ENCODE data around the gene RNF125.
"Not testable (repeated sequence)": the region's sequence is repeated elsewhere in the genome, so short reads cannot be mapped to it uniquely, and the experiment has no call there.

RNF125 gene

DNA sequence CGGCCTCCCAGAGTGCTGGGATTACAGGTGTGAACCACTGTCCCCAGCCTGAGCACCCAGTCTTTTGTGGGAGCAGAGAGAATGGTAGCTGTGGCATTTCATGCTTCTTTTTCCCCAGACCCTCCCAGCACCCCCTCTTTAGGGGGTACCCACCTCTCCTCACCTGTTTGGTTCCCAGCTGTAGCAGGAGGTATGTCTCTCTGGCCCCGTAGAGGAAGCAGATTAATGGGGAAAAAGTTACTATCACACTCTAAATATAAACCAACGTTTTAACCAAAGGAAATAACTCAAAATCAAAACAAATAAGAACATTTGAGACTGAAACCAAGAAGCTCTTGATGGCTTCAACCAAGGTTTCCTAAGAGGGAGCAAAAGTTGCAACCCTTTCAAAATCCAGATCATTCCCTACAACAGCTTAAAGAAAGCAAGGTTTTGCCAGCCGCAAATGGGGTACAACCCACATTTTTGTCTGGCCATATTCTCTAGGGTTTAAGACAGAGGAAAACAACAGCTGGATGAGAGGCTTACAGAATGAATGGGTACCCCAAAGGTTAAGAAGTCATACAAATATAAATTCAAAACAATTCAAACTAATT is 8.0 kb downstream of the RNF125 start:
- DNase-seq, result no peak

DNA sequence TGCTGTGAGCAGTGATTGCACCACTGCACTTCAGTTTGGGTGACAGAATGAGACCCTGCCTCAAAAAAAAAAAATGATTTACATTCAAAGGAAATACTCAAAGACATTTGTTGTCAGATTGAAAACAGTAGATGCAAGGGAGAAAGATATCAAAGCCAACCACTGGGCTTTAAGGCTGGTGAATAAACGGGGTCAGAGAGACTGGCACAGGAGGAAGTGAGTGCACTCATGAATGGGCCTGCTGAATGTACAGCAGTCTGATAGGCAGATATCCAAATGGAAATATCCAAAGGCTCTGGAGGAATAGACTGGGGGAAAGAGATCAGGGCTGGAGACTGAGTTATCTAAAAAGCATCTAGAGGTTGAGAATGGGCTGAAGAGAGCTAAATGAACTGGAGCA is 10.9 kb downstream of the RNF125 start:
- DNase-seq, result no peak

DNA sequence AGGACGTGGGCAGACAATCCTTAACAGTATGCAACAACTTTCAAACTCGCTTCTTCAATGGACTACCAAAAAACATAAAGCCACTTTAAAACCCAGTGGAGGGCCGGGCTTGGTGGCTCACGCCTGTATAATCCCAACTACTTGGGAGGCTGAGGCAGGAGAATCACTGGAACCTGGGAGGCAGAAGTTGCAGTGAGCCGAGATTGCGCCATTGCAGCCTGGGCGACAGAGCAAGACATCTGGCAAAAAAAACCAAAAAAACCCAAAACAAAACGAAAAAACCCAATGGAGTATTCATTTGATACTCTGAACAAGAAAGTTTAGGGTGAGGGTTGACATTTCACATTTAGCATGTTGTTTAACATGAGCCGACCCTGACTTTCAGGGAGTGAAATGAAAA is 14.0 kb downstream of the RNF125 start:
- no peak for DNase-seq

DNA sequence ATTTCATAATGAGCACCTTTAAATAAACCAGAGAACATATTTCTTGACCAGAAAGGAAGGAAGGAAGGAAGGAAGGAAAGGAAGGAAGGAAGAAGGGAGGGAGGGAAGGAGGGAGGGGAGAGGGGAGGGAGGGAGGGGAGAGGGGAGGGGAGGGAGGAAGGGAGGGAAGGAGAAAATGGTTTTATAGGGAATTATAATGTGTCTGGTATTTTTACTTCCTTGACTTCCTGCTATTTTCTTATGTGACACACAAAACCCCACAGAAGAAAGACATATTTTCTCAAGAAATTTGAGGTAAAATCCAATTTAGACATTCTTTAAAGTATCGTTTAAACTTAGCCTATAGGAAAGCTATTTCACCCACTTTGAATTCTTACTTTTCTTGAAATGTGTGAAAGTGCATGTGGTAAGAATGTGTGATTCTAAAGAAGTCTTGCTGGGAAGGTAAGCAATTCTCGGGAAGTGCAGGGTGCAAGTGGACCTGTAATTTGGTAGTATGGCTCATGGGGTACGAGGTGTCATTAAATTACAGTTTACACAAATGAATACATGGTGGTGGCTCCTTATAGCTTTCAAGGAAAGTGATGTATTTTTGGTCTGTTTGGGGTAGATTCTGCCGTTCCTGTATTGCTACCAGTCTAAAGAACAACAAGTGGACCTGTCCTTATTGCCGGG is 18.0 kb downstream of the RNF125 start:
- peak; percentile 45 for DNase-seq

DNA sequence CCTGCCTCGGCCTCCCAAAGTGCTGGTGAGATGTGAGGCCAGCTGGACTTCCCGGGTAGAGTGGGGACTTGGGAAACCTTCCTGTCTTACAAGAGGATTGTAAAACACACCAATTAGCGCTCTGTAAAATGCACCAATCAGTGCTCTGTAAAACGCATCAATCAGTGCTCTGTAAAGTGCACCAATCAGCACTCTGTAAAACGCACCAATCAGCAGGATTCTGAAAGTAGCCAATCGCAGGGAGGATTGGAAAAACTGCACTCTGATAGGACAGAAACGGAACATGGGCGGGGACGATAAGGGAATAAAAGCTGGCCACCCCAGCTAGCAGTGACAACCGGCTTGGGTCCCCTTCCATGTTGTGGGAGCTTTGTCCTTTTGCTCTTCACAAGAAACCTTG is 19.0 kb downstream of the RNF125 start:
- no peak for DNase-seq

DNA sequence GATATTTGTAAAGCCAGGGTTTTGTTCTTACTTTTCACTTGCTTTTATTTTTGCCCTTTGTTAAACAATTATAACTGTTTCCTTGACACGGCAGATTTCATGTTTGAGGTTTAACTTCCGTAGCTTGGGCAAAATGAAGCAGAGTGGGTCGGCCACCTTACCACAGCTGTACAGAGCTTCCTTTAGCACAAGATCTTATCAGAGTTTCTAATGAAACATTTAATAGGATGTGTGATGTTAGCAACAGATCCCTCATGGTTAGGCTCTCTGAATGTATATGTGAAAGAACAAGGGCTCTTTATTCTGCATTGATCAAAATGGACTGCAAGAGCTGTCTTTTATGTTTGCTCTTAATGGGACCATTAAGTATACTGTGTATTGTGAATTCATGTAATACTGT is 22.3 kb downstream of the RNF125 start:
- DNase-seq, result peak; percentile 65

DNA sequence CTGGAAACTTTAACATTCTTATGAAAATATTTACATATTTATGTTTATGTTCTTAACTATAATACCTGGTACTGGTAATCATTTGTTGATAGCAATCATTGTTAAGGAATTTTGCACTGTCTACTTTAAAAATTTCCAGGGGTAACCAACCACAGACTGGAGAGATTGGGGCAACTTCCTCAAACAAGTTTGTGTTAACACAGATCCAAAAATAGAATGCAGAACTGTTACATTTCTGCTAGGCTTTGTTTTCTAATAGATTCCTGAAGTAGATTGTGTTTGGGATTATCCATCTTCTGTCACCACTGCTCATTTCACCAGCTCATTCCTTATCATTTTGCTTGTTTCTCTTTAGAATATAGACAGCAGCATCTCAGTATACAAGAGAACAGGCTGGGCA is 23.7 kb downstream of the RNF125 start:
- no peak for DNase-seq

DNA sequence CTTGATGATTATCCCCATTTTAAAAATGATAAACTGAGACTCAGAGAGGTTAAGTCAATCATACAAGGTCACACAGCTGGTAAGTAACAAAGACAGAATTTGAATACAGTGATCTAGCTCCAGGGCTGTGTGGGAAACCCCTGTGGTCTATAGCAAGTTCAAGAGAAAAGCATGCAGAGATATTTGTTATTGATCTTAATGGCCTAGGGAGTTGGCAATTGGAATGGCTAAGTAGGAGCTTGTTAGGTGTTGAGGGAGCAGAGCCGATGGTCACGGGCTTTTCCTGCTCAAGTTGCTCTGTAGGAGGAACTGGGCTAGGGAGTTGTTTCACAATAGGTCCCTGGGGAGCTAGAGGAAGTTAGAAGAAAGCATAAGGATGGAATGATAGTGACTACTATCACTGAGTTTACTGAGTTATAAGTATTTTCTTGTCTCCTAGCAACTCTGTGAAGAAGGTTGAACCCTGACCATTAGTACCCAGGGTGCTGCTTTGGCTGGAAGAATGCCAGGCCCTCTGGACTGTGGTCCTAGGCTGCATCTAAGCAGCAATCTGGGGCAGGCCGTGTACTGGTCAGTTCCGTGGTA is 30.0 kb downstream of the RNF125 start:
- peak; percentile 25 for DNase-seq

DNA sequence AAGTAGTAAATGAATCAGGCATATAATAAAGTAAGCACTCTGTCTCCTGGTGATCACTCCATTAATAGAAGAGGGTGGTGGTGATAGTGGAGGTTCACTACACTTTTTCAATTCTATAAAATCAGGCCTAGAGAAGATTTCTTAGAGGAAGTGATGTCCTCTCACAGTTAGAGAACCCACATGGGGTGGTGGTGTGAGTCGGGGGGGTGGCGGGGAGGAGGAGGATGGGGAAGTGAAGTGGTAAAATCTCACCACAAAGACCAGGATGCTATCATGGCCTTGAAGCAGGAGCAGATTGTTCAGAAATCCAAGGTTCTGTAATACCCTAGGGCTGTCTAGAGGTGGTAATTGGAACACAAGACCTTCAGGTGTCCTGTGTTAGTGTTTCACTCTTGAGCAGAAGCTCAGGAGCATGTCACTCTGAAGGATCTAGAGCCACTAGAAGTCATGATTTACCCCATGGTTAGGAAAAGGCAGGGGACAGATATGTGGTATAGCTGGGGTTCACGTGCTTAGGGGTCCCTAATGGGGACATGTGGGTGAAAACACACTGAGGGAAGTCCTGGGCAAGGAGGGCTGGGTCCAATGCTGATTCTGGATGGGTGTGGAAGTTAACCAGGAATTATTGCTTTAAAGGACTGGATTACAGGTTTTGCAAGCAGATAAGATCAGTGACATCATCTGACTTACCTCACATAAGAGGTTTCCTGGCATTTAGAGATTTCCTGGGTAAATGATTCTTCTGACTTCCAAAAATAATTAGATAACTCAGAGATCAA is 31.0 kb downstream of the RNF125 start:
- DNase-seq, result peak; percentile 61

DNA sequence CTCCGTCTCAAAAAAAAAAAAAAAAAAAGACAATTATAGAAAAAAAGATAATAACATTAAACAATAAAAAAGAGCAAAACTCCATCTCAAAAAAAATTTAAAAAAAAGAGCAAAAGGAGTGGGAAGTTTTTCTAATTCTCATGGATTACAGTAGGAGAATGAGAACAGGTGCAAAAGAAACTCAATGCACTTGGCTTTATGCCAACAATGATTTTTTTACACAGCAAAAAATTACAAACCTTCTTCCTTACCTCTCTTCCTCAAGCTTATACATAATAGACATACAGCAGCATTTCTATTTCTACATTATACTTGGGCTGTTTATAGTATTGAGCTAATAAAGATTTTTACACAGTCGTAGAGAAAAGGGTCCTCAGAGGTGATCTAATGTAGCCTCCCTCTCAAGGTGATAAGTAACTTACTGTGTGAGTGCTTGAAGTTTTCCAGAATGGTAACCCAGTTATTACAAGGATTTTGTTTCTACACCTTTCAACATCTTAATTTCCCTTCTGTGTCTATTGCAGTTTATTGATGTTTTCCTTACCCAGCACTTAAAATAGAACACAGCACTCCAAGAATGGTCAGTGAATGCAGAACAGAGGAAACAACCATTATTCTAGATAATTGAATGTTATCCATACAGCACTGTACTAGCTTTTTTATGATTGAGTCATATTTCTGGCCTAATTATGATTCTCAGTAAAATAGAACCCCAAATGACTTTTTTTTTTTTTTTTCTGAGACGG is 38.2 kb downstream of the RNF125 start:
- DNase-seq, result no peak

DNA sequence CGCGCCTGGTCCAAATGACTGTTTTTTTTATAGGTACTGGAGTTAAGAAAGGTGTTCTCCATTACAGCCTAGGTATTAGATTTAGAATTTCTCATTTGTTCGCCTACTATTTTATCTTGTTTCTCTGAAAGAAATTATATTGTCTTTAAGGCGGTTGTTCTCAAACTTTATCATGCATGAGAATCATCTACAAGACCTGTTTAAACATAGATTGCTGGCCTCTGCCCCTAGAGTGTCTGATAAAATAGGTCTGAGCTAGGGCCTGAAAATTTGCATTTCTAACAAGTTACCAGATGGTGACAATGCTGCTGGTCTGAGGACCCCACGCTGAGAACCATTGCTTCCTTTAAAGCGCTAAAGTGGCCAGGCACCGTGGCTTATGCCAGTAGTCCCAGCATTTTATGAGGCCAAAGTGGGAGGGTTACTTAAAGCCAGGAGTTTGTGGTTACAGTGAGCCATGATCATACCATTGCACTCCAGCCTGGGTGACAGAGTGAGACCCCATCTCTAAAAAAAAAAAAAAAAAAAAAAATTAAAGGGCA is 39.1 kb downstream of the RNF125 start:
- DNase-seq, result no peak

DNA sequence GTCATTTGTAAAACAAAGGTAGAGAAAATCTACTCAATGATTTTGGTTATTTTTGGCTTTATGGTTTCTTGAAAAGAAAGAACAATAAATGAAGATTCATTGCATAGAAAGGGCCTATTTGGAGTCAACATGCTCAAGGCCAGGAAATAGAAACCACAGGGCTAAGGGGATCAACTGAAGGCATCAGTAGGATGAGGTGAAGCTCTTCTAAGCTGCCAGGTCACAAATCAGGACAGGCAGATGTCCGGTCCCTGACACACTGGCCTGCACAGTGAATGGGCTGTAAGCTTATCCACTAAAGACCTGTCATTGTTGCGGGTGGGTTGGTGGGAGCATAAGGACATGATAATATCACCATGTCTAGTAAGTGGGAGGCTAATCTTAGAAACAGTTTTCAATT is 41.4 kb downstream of the RNF125 start:
- DNase-seq, result no peak

DNA sequence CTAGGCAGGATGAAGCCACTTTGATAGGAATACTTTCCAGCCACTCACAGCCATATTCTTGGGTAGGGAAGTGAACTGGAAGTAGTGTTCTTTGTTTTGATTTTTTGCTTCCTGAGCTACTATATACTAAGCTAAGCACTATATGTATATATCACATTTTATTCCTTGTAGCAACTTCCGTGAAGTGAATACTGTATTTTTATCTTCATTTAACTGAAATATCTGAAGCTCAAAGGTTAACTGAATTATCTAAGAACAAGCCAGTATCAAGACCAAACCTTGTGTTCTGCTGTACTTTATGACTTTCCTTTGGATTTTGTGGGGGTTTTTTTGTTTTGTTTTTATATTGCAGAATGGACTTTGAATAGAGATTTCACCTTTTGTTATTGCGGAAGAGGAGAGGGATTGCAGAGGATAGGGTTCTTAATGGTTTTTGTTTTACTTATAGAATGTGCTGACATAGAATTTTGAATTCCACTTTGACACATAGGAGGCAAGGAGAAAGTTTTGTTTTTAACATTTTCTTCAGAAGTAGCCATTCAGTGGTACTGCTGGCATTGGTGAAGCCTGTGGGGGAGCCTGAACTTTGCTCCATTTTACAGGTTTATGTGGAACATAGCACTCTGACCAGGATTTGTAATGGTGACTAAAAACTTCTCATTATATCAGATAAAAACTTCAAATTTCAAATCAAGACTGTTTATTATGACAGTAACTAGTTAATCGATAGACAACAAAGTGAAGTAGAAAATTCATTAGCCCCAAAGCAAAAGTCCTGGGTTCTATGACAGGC is 48.9 kb downstream of the RNF125 start:
- DNase-seq, result no peak

DNA sequence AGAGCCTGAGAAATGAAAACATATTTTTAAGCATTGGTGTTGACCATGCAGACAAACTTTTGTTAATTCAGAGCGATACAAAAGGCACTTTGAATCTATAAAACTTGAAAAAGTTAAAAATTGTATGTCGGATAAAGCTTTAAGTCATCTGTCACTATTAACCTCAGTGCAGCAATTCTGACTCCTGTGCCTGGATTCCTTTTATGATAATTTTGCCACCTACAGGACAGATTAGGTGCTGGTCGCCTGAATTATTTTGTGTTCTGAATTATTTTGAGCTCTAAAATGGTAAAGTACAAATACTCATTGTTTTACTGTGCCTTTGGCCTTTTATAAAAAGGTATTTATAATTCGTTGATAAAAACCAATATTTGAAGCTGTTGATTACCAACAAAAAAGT is 53.7 kb downstream of the RNF125 start:
- no peak for DNase-seq

DNA sequence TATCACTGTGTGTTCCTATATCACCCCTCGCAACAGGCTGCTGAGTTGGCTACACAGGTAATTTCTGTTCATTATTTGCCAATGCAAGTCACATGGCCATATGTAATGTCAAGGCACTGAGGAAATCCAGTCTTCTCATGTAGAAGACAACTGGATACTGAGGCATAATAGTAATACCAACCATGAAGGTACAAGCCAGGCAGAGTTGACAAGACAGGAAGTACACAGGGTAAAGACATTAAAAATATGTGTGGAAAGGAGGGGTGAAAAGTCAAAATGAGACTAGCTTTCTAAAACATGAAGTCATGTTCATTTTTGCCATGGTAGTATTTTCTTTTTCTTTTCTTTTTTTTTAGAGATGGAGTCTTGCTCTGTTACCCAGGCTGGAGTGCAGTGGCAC is 55.6 kb downstream of the RNF125 start:
- DNase-seq, result no peak

DNA sequence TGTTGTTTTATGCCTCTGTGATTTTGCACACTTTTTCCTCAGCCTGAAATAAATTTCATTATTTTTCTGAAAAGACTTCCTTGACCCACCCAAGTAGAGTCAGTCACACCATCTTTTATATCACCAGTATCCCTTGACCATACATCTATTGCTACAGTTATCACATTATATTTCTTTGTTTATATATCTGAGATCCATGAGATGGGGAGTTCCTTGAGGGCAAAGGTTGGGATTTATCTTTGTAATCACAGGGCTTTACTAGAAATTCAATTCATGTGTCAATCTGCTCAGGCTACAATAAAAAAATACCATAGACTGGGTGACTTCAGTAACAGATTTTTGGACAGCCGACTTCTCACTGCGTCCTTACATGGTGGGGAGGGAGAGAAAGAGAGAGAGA is 60.2 kb downstream of the RNF125 start:
- DNase-seq, result no peak

DNA sequence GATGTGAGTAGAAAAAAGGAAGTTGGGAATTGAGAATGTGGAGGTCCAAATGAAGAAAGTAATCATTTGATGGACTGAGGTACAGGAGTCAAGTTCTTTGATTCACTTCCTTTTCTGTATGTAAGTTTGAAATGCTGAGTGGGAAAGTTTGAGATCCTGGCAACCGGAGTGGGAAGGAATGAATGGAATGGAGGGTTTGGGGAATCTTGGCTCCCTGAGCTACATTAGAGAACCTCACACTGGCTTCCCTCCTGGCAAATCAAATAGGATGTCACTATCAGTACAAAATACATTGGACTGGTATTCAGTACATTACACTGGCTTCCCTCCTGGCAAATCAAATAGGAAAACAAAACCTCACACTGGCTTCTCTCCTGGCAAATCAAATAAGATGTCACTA is 63.3 kb downstream of the RNF125 start:
- DNase-seq, result no peak

DNA sequence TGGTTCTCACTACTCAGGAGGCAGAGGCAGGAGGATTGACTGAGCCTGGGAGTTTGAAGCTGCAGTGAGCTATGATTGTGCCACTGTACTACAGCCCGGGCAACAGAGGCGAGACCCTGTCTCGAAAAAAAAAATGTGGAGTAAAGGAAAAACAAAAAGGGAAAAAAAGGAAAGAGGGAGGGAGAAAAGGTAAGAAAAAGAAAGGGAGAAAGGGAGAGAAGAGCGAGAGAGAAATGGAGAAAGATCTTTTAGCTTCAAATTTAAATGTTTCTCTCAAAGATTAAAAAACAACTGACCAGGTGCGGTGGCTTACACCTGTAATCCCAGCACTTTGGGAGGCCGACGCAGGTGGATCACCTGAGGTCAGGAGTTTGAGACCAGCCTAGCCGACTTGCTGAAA is 65.2 kb downstream of the RNF125 start:
- DNase-seq, result no peak

DNA sequence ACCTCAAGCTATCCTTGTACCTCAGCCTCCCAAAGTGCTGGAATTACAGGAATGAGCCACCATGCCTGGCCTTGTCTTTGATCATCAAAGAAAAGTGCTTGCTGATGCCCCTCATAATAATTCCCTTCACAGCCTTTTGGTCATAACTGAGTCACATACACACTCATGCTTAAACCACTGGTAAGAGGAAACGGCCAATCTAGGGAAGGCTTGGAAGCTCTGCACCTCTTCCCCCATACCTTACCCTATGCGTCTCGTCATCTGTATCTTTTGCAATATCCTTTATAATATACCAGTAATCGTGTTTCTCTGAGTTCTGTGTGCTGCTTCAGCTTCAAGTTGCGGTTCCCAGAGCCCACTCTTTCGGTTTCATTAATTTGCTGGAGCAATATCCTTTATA is 68.3 kb downstream of the RNF125 start:
- DNase-seq, result no peak

DNA sequence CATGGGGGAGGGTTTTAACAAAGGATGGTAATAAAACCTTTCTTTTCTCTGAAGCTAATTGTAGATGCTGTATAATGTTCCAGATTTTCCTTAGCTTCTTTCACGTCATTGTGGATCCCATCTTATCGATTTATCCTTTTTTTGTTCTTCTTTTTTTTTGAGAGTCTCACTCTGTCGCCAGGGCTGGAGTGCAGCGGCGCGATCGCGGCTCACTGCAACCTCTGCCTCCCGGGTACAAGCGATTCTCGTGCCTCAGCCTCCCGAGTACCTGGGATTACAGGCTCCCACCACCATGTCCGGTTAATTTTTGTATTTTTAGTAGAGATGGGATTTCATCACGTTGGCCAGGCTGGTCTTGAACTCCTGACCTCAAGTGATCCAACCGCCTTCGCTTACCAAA is 72.2 kb downstream of the RNF125 start:
- not testable (repeated sequence) for DNase-seq

DNA sequence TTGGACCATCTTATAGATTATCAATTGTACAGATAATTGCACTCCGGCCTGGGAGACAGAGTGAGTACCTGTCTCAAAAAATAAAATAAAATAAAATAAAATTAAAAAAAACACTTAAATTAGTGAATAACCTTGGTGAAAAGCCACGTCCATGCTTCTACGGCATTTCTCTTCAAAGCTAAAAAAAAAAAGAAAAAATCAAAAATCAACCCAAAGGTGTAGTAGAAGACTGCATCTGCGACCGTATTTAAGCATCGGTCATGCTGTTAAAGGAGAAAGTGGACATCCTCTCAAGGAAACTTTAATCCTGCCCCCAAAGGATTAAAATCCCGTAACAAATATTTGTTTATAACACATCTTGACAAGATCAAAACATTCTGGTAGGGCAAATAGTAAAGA is 72.7 kb downstream of the RNF125 start:
- no peak for DNase-seq
